Neuron (in vitro differentiated cells): ENCODE measurements around the gene EPN3.

Source experiments
- H2AFZ ChIP-seq: one replicate; pipeline ENCODE4 v1.6.1; 2013; ENCODE audit warnings: low read depth, mild to moderate bottlenecking, inconsistent platforms, low read length, moderate library complexity
- H3K27me3 ChIP-seq: one replicate; pipeline ENCODE4 v1.6.1; 2013; ENCODE audit warnings: low read length; ENCODE audit not compliant: insufficient read depth
- H3K36me3 ChIP-seq: one replicate; pipeline ENCODE4 v1.6.1; 2013; ENCODE audit warnings: low read length; ENCODE audit not compliant: insufficient read depth
- H3K4me1 ChIP-seq: one replicate; pipeline ENCODE4 v1.6.1; 2013; ENCODE audit warnings: low read length; ENCODE audit not compliant: insufficient read depth
- H3K4me3 ChIP-seq: 2 replicates; pipeline ENCODE4 v1.5.1; 2013; ENCODE audit warnings: mild to moderate bottlenecking, low read length, moderate library complexity
- H3K9me3 ChIP-seq: one replicate; pipeline ENCODE4 v1.6.1; 2013; ENCODE audit warnings: low read length

Gene EPN3

DNA sequence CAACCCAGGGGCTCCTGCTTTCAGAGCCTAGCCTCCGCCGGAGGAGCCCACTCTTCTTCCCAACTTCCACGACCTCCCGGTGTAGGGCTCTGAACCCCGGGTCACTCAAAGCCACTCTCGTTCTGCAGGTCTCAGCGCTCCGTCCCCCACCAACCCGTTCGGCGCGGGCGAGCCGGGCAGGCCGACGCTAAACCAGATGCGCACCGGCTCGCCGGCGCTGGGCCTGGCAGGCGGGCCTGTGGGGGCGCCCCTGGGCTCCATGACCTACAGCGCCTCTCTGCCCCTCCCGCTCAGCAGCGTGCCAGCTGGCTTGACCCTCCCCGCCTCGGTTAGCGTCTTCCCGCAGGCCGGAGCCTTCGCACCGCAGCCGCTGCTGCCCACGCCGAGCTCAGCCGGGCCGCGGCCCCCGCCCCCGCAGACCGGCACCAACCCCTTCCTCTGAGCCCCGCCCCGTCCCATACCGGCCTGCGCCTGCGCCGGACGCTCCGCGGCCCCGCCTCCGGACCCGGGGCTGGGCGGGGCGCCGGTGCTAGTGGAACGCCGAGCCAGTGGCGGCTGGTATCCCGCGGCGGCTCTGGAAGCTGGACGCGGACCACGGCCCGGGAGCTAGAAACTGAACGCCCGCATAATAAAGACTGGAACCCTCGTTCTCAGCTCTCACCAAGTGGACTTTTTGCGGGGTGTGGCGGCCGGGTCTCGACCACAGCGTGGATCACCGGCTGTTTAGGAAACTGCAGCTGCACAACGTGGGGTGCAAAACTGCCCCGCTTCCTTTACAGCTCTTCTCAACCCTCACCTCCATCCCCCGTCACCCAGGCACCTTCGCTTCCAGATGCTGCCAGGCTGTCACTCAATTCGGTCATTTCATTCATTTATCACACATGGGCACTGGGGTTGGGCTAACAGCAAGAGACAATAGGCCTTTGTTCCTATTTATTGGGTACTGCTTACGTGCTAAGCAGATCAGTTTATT lies 9.5 kb downstream of the EPN3 start:
- Histone ChIP-seq H2AFZ (peak overlapping the region; percentile 68), H3K4me3 (peak overlapping the region; percentile 56), H3K9me3 (no peaks in the 10 kb centered on the region), H3K4me1 (peaks cover 29% of the 10 kb centered on the region), H3K27me3 (peaks cover 8% of the 10 kb centered on the region), H3K36me3 (no peaks in the 10 kb centered on the region)

- H2AFZ ChIP-seq, result peak overlapping the region; percentile 68
- peaks cover 32% of the 10 kb centered on the region for H3K4me1 ChIP-seq
- H3K9me3 ChIP-seq, result no peaks in the 10 kb centered on the region
- H3K36me3 ChIP-seq, result no peaks in the 10 kb centered on the region
- H3K4me3 ChIP-seq, result peak overlapping the region; percentile 56
- peaks cover 8% of the 10 kb centered on the region for H3K27me3 ChIP-seq
Measured at GRCh38 chr17:50542795-50543774, 10.6 kb downstream of the EPN3 start.

GRCh38 chr17:50544516-50544915 lies 12.0 kb downstream of the EPN3 start:
- H3K9me3 ChIP-seq, result no peaks in the 10 kb centered on the region
- H2AFZ ChIP-seq, result no peak overlapping the region
- no peak overlapping the region for H3K4me3 ChIP-seq
- H3K4me1 ChIP-seq, result peaks cover 21% of the 10 kb centered on the region
- H3K36me3 ChIP-seq, result no peaks in the 10 kb centered on the region
- peaks cover 8% of the 10 kb centered on the region for H3K27me3 ChIP-seq

DNA sequence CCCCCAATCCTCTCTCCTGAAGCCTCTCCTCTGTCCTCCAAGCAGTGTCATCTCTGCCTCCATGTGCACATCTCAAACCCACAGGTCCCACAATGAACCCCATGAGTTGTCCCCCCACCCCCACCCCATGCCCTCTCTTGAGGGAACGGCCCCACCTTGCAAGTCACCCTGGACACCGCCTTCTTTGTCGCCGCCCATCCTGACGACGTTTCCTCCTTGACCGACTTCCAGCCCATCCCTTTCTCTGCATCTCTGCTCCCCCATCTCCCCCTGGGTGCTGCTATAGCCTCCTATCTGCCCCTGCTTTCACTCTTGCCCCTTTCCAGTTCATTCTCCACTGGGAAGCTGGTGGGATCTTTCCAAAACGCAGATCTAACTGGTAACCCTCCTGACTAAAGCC lies 12.8 kb downstream of the EPN3 start:
- Histone ChIP-seq H2AFZ (no peak overlapping the region), H3K36me3 (no peaks in the 10 kb centered on the region), H3K27me3 (peaks cover 8% of the 10 kb centered on the region), H3K9me3 (no peaks in the 10 kb centered on the region), H3K4me3 (no peak overlapping the region), H3K4me1 (peaks cover 21% of the 10 kb centered on the region)

GRCh38 chr17:50546701-50547034 lies 14.1 kb downstream of the EPN3 start:
- Histone ChIP-seq H2AFZ (no peak overlapping the region), H3K4me3 (peak overlapping the region; percentile 16)

DNA sequence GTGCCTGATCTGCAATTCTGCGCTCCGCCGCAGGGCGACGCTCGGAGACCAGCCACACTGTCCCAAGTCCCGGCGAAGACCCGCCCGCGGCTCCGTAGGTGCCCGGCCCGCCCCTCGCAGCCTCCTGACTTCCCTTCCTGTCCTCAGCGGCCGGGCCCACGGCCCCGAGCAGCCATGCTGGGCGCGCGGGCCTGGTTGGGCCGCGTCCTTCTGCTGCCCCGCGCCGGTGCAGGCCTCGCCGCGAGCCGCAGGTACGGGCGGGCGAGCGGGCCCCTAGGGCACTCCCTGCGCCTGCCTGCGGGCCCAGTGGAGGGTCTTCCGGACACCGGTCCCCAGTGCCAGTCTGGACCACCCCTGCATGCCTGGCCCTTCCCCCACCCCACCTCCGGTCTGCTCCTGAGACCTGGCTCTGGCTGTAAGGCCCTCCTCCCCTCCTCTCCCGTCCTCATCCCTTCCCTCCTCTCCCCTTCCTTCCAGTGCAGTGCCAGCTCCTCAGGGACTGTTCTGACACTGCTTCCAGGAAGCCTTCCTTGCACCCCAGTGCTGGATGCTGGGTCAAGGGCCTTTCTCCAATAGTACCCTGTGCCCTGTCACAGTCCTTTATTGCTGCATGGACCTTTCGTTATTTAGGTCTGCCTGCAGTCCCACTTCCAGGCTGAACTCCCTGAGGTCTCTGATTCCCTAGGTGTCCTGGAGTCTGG lies 14.7 kb downstream of the EPN3 start, which contains the start of gene SPATA20:
TSS of gene SPATA20 (plus strand) at position 140 of the 701 bp plus-strand sequence. CDS start at position 175, 35 bp downstream.
- peaks cover 14% of the 10 kb centered on the region for H3K4me1 ChIP-seq
- H2AFZ ChIP-seq, result peak within 1 kb of the TSS; percentile 58
- H3K27me3 ChIP-seq, result no peaks in the 10 kb centered on the region
- H3K9me3 ChIP-seq, result no peaks in the 10 kb centered on the region
- H3K36me3 ChIP-seq, result no peaks in the 10 kb centered on the region
- H3K4me3 ChIP-seq, result peak within 1 kb of the TSS; percentile 53

More at GRCh38 chr17:50546701-50547034, 14.1 kb downstream of the EPN3 start:
- Histone ChIP-seq H3K4me1 (peaks cover 15% of the 10 kb centered on the region), H3K36me3 (no peaks in the 10 kb centered on the region), H3K9me3 (no peaks in the 10 kb centered on the region), H3K27me3 (no peaks in the 10 kb centered on the region)

GRCh38 chr17:50547736-50548083 lies 15.2 kb downstream of the EPN3 start:
- Histone ChIP-seq H3K36me3 (no peaks in the 10 kb centered on the region), H3K4me1 (peaks cover 10% of the 10 kb centered on the region), H2AFZ (no peak overlapping the region), H3K27me3 (no peaks in the 10 kb centered on the region), H3K4me3 (no peak overlapping the region), H3K9me3 (no peaks in the 10 kb centered on the region)

GRCh38 chr17:50548831-50549230 lies 16.3 kb downstream of the EPN3 start:
- Histone ChIP-seq H3K9me3 (no peaks in the 10 kb centered on the region), H3K4me3 (no peak overlapping the region), H3K36me3 (no peaks in the 10 kb centered on the region), H3K4me1 (peaks cover 4% of the 10 kb centered on the region), H2AFZ (no peak overlapping the region), H3K27me3 (no peaks in the 10 kb centered on the region)

GRCh38 chr17:50549256-50549941 lies 16.9 kb downstream of the EPN3 start:
- no peaks in the 10 kb centered on the region for H3K36me3 ChIP-seq
- H3K4me3 ChIP-seq, result no peak overlapping the region
- no peak overlapping the region for H2AFZ ChIP-seq
- no peaks in the 10 kb centered on the region for H3K9me3 ChIP-seq
- no peaks in the 10 kb centered on the region for H3K27me3 ChIP-seq
- peaks cover 4% of the 10 kb centered on the region for H3K4me1 ChIP-seq

- no peaks in the 10 kb centered on the region for H3K36me3 ChIP-seq
- H3K4me3 ChIP-seq, result no peak overlapping the region
- H3K4me1 ChIP-seq, result peaks cover 4% of the 10 kb centered on the region
- no peaks in the 10 kb centered on the region for H3K27me3 ChIP-seq
- no peaks in the 10 kb centered on the region for H3K9me3 ChIP-seq
- H2AFZ ChIP-seq, result no peak overlapping the region
Measured at GRCh38 chr17:50549969-50550368, 17.4 kb downstream of the EPN3 start.

GRCh38 chr17:50550661-50551432 lies 18.3 kb downstream of the EPN3 start:
- Histone ChIP-seq H3K9me3 (no peaks in the 10 kb centered on the region), H2AFZ (no peak overlapping the region), H3K4me3 (no peak overlapping the region), H3K27me3 (no peaks in the 10 kb centered on the region), H3K36me3 (no peaks in the 10 kb centered on the region), H3K4me1 (peaks cover 6% of the 10 kb centered on the region)

GRCh38 chr17:50551433-50551815 lies 18.9 kb downstream of the EPN3 start:
- Histone ChIP-seq H3K4me1 (peaks cover 11% of the 10 kb centered on the region), H3K4me3 (no peak overlapping the region), H3K9me3 (no peaks in the 10 kb centered on the region), H2AFZ (no peak overlapping the region), H3K27me3 (no peaks in the 10 kb centered on the region), H3K36me3 (no peaks in the 10 kb centered on the region)
